Progenitor cell of endocrine pancreas (in vitro differentiated cells): Measurements from ENCODE around the gene KCNC1. TPM values are rescaled to one million over a fixed set of nuclear protein-coding genes. Genes with fewer than 3 reads are reported as not detected.

ENCODE experiments used
- DNase-seq: peaks from one replicate; pipeline ENCODE4 v3.0.0; 2021; ENCODE audit warnings: low spot score; ENCODE audit not compliant: unreplicated experiment
- H3K27ac Mint-ChIP-seq: 2 replicates; pipeline ENCODE4 v1.8.0; 2021; ENCODE audit warnings: mild to moderate bottlenecking, moderate library complexity, mixed read lengths
- H3K27me3 Mint-ChIP-seq: 2 replicates; pipeline ENCODE4 v1.8.0; 2021; ENCODE audit warnings: mixed read lengths
- H3K36me3 Mint-ChIP-seq: 2 replicates; pipeline ENCODE4 v1.8.0; 2022; ENCODE audit warnings: mixed read lengths; ENCODE audit not compliant: insufficient read depth
- H3K4me1 Mint-ChIP-seq: 2 replicates; pipeline ENCODE4 v1.8.0; 2021; ENCODE audit warnings: low read depth, mixed read lengths
- H3K4me3 Mint-ChIP-seq: 2 replicates; pipeline ENCODE4 v1.8.0; 2021; ENCODE audit warnings: low read depth, mild to moderate bottlenecking, moderate library complexity, mixed read lengths
- H3K9me3 Mint-ChIP-seq: 2 replicates; pipeline ENCODE4 v1.8.0; 2021; ENCODE audit warnings: low read depth, mixed read lengths
- total RNA-seq: library from RNA; stranded (reverse); gene quantifications from 2 replicates; pipeline ENCODE4 v1.2.1, GENCODE V29; 2021
- TF ChIP-seq, protein P1 (sequence below): fragments of 200-600 bp; sonication (generic); IDR thresholded peaks from one replicate; pipeline ENCODE4 v1.5.0; 2021; ENCODE audit warnings: antibody characterized with exemption, mild to moderate bottlenecking; ENCODE audit not compliant: unreplicated experiment

KCNC1 gene
- total RNA-seq, 1 donor from 2014 or later: 0.67 TPM

DNA sequence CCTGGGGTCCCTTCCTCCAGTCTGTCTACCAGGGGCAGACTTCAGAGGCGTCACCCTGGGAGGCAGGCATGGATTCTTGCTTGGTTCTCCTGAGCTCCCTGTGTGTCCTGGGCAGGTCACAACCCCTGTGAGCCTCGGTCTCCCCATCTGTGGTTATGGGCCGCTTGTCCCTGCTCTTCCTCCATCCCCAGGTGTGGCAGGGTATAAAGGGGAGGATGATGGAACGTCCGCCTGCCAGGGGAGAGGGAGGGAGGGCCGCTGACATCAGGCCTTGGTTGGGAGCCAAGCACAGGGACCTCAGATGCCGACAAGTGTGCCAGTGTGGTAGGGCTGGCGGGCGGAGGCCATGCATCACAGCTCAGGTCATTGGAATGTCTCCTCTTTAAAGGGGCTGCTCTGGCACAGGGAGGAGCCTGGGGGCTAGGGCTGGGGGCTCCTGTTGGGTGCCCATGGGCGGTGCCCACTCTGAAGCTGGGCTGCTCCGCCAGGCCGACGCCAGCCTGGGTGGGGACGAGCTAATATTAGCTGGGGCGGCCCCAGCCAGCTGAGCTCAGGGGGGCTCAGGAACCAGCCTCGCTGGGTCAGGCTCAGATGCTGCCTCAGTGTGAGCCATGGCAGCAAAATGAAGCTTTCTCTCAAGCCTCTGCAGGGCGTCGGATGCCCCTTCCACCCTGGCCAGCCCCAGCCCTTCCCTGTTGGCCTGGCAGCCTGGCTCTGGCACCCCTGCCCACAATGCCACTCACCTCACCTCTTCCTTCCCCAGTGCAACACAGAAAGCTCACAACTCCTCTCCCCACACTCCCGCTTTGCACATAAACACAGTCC lies 12.8 kb downstream of the KCNC1 start:
- H3K27me3 Mint-ChIP-seq: peaks cover 42% of the 10 kb centered on the region
- no peaks in the 10 kb centered on the region for H3K9me3 Mint-ChIP-seq
- H3K27ac Mint-ChIP-seq: no peak overlapping the region
- no peaks in the 10 kb centered on the region for H3K36me3 Mint-ChIP-seq
- TF ChIP-seq, protein P1, sequence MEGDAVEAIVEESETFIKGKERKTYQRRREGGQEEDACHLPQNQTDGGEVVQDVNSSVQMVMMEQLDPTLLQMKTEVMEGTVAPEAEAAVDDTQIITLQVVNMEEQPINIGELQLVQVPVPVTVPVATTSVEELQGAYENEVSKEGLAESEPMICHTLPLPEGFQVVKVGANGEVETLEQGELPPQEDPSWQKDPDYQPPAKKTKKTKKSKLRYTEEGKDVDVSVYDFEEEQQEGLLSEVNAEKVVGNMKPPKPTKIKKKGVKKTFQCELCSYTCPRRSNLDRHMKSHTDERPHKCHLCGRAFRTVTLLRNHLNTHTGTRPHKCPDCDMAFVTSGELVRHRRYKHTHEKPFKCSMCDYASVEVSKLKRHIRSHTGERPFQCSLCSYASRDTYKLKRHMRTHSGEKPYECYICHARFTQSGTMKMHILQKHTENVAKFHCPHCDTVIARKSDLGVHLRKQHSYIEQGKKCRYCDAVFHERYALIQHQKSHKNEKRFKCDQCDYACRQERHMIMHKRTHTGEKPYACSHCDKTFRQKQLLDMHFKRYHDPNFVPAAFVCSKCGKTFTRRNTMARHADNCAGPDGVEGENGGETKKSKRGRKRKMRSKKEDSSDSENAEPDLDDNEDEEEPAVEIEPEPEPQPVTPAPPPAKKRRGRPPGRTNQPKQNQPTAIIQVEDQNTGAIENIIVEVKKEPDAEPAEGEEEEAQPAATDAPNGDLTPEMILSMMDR: no peak
- H3K4me1 Mint-ChIP-seq: peaks cover 8% of the 10 kb centered on the region
- DNase-seq: no peak
- H3K4me3 Mint-ChIP-seq: no peak overlapping the region

DNA sequence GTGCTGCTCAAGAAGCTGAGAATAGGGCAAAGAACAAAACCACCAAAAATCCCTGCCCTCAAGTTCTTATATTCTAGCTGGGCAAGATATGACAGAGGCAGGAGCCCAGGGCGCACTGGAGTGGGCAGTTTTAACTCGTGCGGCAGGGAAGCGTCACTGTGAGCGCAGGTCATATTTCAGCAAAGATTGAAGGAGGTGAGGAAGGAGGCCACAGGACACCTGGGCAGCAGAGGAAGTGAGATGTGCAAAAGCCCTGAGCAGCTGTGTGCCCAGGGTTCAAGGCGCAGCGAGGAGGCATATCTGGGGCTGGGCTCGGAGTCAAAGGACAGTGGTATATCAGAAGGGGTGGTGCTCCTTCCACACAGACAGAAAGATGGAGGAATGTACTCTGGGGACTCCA lies 13.5 kb downstream of the KCNC1 start:
- Mint-ChIP-seq H3K27ac (no peak overlapping the region), H3K27me3 (peaks cover 38% of the 10 kb centered on the region), H3K4me3 (no peak overlapping the region), H3K4me1 (peaks cover 11% of the 10 kb centered on the region), H3K36me3 (no peaks in the 10 kb centered on the region), H3K9me3 (no peaks in the 10 kb centered on the region)
- TF ChIP-seq, protein P1: no peak
- no peak for DNase-seq

DNA sequence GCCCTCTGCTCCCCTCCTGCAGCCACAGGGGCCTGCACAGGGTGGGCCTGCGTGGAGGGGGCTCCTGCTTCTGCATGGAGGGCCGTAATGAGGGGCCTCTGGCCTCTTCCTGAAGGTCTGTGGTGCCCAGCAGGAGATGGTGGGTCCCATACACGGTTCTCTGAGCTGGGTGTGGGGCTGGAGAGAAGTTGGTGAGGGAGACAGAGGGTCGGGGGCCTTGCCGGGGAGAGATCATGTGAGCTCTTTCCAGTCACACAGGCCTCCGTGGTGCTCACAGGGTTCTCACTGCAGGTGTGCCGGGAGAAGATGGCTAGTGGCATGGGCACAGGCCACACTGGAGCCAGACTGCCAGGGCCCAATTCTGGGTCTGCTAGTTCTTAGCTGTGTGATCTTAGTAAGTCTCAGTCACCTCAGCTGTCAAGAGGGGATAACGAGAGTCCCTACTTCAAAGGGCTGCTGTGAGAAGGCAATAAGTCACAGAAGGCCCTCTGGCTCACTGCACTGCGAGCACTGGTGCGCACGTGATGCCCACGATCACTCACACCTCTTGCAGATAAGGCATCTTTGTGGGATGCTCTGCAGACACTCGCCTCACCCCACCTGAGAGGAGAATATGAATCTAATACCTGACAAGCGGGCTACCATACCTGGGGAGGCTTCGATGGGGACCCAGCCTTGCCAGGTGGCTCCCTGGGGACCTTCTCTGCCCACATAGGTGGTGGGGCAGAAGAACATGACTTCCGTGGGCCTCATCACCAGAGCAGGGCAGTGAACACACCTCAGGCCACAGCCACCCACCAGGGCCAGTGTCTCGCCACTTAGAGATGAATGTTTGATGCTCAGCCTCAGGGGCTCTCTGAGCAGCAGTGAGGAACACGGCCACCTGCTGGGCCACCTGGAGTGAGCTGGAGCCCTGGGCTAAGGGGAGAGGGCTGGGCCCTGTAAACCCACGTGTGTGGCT lies 14.5 kb downstream of the KCNC1 start:
- Mint-ChIP-seq H3K4me1 (peaks cover 11% of the 10 kb centered on the region), H3K27me3 (peaks cover 35% of the 10 kb centered on the region), H3K36me3 (no peaks in the 10 kb centered on the region), H3K27ac (no peak overlapping the region), H3K4me3 (no peak overlapping the region), H3K9me3 (no peaks in the 10 kb centered on the region)
- TF ChIP-seq, protein P1: no peak
- DNase-seq: no peak

DNA sequence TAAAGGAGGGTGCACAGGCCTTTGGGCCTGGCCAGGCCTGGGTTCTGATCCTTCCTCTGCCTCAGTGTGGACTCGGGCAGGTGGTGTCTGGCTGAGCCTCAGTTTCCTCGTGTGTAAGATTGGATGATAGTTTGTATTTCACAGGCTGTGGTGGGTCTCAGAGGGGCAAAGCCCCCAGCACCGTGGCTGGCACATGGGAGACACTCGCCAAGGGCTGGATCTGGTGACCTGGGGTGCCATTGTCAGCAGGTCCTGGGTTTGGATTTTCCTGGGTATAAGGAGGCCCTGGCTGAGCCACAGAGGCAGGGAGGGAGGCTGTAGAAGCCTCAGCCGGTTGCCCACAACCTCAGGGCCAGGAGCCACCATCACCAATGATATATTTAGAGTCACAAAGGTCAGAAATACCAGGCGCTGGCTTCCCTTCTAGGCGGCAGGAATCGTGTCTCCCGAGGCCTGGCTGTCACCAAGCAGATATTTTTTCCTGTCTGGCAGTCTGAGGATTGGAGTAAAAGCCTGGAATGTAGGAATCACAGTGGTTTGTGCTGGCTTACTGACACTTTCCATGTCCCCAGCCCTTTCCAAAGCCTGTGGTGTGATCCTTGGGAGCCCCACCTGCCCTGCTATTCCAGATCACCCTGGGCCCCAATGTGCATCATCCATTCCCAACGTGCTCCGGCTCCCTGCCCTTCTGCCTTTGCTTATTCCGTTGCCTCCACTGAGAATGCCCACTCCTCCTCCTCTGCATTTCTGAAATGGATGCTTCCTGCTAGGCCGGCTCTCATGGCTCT lies 15.6 kb downstream of the KCNC1 start:
- TF ChIP-seq, protein P1: no peak
- peaks cover 42% of the 10 kb centered on the region for H3K27me3 Mint-ChIP-seq
- no peak overlapping the region for H3K27ac Mint-ChIP-seq
- no peaks in the 10 kb centered on the region for H3K9me3 Mint-ChIP-seq
- DNase-seq: no peak
- peaks cover 11% of the 10 kb centered on the region for H3K4me1 Mint-ChIP-seq
- H3K4me3 Mint-ChIP-seq: no peak overlapping the region
- no peaks in the 10 kb centered on the region for H3K36me3 Mint-ChIP-seq

DNA sequence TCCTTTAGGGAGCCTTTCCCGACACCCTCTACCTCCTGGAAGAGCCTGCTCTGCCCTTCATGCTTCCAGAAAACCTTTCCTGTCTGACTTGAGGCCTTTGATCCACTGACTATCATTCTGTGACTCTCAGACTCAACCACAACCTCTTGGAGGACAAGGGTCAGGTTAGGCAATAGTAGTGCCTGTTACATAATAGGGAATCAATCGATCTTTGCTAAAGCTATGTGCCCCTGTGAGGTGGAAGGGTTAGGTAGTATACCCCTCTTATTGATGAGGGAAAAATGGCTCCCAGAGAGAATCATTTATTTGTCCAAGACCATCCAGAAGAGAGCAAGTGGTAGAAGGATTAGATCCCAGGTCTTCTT lies 16.2 kb downstream of the KCNC1 start:
- H3K9me3 Mint-ChIP-seq: no peaks in the 10 kb centered on the region
- no peak for DNase-seq
- H3K4me1 Mint-ChIP-seq: peaks cover 11% of the 10 kb centered on the region
- H3K27ac Mint-ChIP-seq: no peak overlapping the region
- no peak overlapping the region for H3K4me3 Mint-ChIP-seq
- H3K27me3 Mint-ChIP-seq: peaks cover 44% of the 10 kb centered on the region
- H3K36me3 Mint-ChIP-seq: no peaks in the 10 kb centered on the region
- TF ChIP-seq, protein P1: no peak
